CD8-positive, alpha-beta memory T cell (primary cell): ENCODE measurements around the gene PCBP1. TPM values are rescaled to one million over a fixed set of nuclear protein-coding genes. Genes with fewer than 3 reads are reported as not detected.
"Not testable (repeated sequence)": the region's sequence is repeated elsewhere in the genome, so short reads cannot be mapped to it uniquely, and the experiment has no call there.

Experiments used
- CTCF ChIA-PET: fragments of 350-600 bp; sonication (Branson Sonifier 250); formaldehyde crosslinking; loops from one replicate; lab custom pipeline; 2021; ENCODE audit warnings: antibody characterized with exemption; lab: Charles Lee
- POLR2A ChIA-PET: fragments of 350-600 bp; sonication (Branson Sonifier 250); formaldehyde crosslinking; loops from one replicate; lab custom pipeline; 2021; ENCODE audit warnings: antibody characterized with exemption; lab: Charles Lee
- DNase-seq, 5 donors: peaks; one replicate each; pipeline versions ENCODE4 v3.0.0 to v3.0.0-alpha.2; 2020 to 2022; ENCODE audit warnings: mixed read lengths in 1 of 5
- H3K27ac ChIP-seq: one replicate; pipeline ENCODE4 v1.7.0; 2013; ENCODE audit warnings: low read depth, mild to moderate bottlenecking, low read length, moderate library complexity
- H3K27me3 ChIP-seq: 2 replicates; pipeline ENCODE4 v1.7.0; 2013; ENCODE audit warnings: low read length, mild to moderate bottlenecking; ENCODE audit not compliant: insufficient read depth, poor library complexity, severe bottlenecking
- H3K36me3 ChIP-seq: 2 replicates; pipeline ENCODE4 v1.7.0; 2013; ENCODE audit warnings: mild to moderate bottlenecking, low read length, moderate library complexity; ENCODE audit not compliant: insufficient read depth
- H3K4me1 ChIP-seq: 2 replicates; pipeline ENCODE4 v1.7.0; 2013; ENCODE audit warnings: mild to moderate bottlenecking, low read length, moderate library complexity; ENCODE audit not compliant: insufficient read depth
- H3K4me3 ChIP-seq: 2 replicates; pipeline ENCODE4 v1.7.0; 2013; ENCODE audit warnings: mild to moderate bottlenecking, low read length
- H3K9me3 ChIP-seq: 2 replicates; pipeline ENCODE4 v1.7.0; 2013; ENCODE audit warnings: mild to moderate bottlenecking, low read length
- H3K27ac Mint-ChIP-seq, 8 donors: one replicate each; pipeline ENCODE4 v1.8.0; 2020 to 2021; ENCODE audit warnings: mixed read lengths in 8 of 8, mild to moderate bottlenecking in 6 of 8, inconsistent platforms in 3 of 8, moderate library complexity in 3 of 8
- H3K27me3 Mint-ChIP-seq, 2 donors: one replicate each; pipeline ENCODE4 v1.8.0; 2020 to 2021; ENCODE audit warnings: mixed read lengths in 2 of 2, mild to moderate bottlenecking in 1 of 2, moderate library complexity in 1 of 2
- H3K36me3 Mint-ChIP-seq, 3 donors: one replicate each; pipeline ENCODE4 v1.8.0; 2020 to 2021; ENCODE audit warnings: mixed read lengths in 3 of 3, inconsistent platforms in 1 of 3, mild to moderate bottlenecking in 1 of 3
- H3K4me1 Mint-ChIP-seq, 3 donors: one replicate each; pipeline ENCODE4 v1.8.0; 2020 to 2021; ENCODE audit warnings: mixed read lengths in 3 of 3, inconsistent platforms in 1 of 3, mild to moderate bottlenecking in 1 of 3
- H3K4me3 Mint-ChIP-seq, 7 donors: one replicate each; pipeline ENCODE4 v1.8.0; 2020 to 2021; ENCODE audit warnings: mixed read lengths in 7 of 7, mild to moderate bottlenecking in 6 of 7, moderate library complexity in 4 of 7, inconsistent platforms in 2 of 7
- H3K9me3 Mint-ChIP-seq, 5 donors: one replicate each; pipeline ENCODE4 v1.8.0; 2020 to 2022; ENCODE audit warnings: mixed read lengths in 5 of 5, mild to moderate bottlenecking in 3 of 5, moderate library complexity in 2 of 5, inconsistent platforms in 1 of 5
- polyA plus RNA-seq: library from polyadenylated mRNA; unstranded; fragments of 300-500 nt; fragmentation: Illumina TruSeq; gene quantifications from one replicate; pipeline ENCODE4 v1.2.3, GENCODE V29; 2021
- total RNA-seq, 2 experiments: library from RNA; stranded (reverse); gene quantifications; one replicate each; pipeline ENCODE4 v1.2.3, GENCODE V29; 2021

The PCBP1 gene
- total and polyA plus RNA-seq, 3 experiments from 2014 or later = 161 to 434 (median 428) TPM

DNA sequence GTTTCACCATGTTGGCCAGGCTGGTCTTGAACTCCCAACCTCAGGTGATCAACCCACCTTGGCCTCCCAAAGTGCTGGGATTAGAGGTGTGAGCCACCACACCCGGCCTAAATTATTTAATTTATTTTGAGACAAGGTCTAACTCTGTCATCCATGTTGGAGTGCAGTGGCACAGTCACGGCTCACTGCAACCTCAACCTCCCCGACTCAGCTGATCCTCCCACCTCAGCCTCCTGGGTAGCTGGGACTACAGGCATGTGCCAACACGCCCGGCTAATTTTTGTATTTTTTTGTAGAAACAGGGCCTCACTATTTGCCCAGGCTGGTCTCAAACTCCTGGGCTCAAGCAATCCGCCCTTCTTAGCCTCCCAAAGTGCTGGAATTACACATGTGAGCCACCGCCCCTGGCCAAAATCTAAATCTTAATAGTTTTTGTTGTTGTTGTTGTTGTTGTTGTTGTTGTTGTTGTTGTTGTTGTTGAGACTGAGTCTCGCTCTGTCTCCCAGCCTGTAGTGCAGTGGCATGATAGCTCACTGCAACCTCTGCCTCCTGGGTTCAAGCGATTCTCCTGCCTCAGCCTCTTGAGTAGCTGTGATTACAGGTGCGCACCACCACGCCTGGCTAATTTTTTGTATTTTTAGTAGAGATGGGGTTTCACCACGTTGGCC is 5.4 kb downstream of the PCBP1 start:
- CTCF ChIA-PET = interaction anchor here (1.1 to 11.8 kb wide), 5 partner anchors 15 to 45 kb away, joined by 3 to 105 read pairs (median 3); no protein-coding TSS in a partner anchor
- not testable (repeated sequence) for DNase-seq, H3K36me3 ChIP-seq, H3K4me3 ChIP-seq, H3K27me3 Mint-ChIP-seq, H3K27ac ChIP-seq, H3K9me3 ChIP-seq, H3K9me3 Mint-ChIP-seq, H3K27me3 ChIP-seq
- peaks cover 55% of the 10 kb centered on the region for H3K4me1 ChIP-seq
- H3K4me1 Mint-ChIP-seq = peaks cover 56 to 66% (median 65%) of the 10 kb centered on the region in 3 donors
- H3K36me3 Mint-ChIP-seq = peaks cover 10 to 28% (median 12%) of the 10 kb centered on the region in 3 donors
- POLR2A ChIA-PET = interaction anchor here (1.1 to 9.1 kb wide), 4 partner anchors 16 to 178 kb away, joined by 3 to 168 read pairs (median 14); partner anchors contain the start of gene MXD1
- peak overlapping the region in 6 of 8 donors; percentile 17 to 93 (median 57) for H3K27ac Mint-ChIP-seq
- peak overlapping the region in 1 of 7 donors; percentile 41 for H3K4me3 Mint-ChIP-seq

DNA sequence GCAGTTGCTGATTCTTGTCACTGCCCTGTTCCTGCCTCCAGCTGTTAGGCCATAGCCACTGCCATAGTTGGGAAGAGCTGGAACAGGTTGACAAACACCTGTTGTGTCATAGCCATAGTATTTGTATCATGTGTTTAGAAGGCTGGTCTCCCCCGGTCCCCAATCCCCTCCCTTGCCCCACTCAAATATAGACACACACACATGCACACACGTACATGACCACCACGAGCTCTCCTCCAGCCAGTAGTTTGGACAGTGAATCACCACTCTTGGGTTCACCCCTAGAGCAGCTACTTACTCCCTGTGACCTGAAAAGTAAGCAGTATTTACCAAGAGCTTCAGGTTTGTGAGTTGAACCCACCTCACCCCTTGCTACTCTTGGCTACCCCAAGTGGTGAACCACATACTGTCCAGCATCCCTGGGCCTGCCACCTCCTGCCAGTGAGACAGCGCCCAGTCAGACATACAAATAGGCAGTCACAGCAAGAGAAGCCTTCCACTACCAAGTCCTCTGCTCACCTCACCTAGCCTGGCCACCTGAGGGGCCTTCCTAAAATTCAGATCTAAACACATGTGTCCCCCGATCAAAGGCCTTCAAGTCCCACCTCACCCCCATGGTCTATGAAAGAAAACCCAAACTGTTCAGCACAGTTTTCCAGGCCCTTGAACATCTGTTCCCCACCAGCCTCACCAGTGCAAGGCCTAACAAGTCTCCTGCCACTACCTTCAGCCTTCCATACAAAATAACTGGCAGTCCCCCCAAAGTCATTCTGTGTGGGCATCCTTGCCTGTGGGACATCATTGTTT is 7.1 kb downstream of the PCBP1 start:
- Mint-ChIP-seq H3K9me3 (no peaks in the 10 kb centered on the region), H3K27ac (peak overlapping the region; percentile 89 to 99 (median 96))
- CTCF ChIA-PET = interaction anchor here (0.6 to 11.8 kb wide), 7 partner anchors 13 to 180 kb away, joined by 3 to 105 read pairs (median 4); partner anchors contain the start of gene MXD1

DNA sequence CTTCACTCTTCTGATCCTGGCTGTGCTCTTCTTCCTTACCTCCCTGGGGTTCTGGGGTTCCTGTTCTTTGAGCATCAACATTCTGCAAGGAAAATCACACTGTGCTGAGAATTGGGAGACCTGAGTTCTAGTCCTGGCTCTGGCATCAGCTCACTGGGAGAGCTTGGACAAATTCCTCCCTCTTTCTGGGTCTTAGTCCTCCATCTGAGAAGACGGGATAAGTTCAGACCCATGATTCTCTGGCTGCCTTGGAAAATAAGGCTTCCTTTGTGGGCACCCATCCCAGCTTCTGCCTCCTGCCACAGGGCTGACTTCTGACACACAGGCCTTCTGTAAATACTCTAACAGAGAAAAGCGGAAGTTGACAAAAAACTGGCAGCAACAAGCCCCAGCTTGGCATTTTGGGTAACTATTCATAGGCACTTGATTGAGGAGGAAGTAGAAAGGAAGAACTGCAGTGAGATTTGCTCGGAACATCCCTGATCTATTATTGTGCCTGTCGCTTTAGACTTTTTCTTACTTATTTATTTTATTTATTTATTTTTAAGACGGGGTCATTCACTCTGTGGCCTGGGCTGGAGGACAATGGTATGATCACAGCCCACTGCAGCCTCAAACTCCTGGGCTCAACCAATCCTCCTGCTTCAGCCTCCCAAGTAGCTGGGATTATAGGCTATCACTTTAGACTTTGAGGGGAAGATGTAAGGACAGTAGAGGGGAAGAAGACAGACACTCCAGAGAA is 7.9 kb downstream of the PCBP1 start:
- Histone ChIP-seq H3K9me3 (no peaks in the 10 kb centered on the region), H3K36me3 (no peaks in the 10 kb centered on the region), H3K4me3 (peak overlapping the region; percentile 54), H3K4me1 (peaks cover 45% of the 10 kb centered on the region), H3K27me3 (no peaks in the 10 kb centered on the region), H3K27ac (peak overlapping the region; percentile 36)
- peak in 4 of 5 donors; percentile 27 to 76 (median 64) for DNase-seq
- ChIA-PET POLR2A (interaction anchor here (0.6 to 2.7 kb wide), 10 partner anchors 9 to 180 kb away, joined by 3 to 24 read pairs (median 10); partner anchors contain the start of gene MXD1), CTCF (interaction anchor here (0.8 to 11.8 kb wide), 6 partner anchors 12 to 181 kb away, joined by 3 to 105 read pairs (median 4); partner anchors contain the start of gene MXD1)
- H3K9me3 Mint-ChIP-seq = no peaks in the 10 kb centered on the region
- H3K4me3 Mint-ChIP-seq = peak overlapping the region; percentile 72 to 91 (median 78)
- H3K27ac Mint-ChIP-seq = peak overlapping the region; percentile 89 to 99 (median 96)
- H3K36me3 Mint-ChIP-seq = peaks cover 0 to 4% (median 0%) of the 10 kb centered on the region in 3 donors
- peaks cover 44 to 50% (median 49%) of the 10 kb centered on the region in 3 donors for H3K4me1 Mint-ChIP-seq
- H3K27me3 Mint-ChIP-seq = peaks cover 0 to 1% of the 10 kb centered on the region in 2 donors

More for the DNA sequence above, 7.1 kb downstream of the PCBP1 start:
- Mint-ChIP-seq H3K4me3 (peak overlapping the region; percentile 72 to 91 (median 78)), H3K27me3 (peaks cover 0 to 1% of the 10 kb centered on the region in 2 donors), H3K36me3 (peaks cover 0 to 12% (median 5%) of the 10 kb centered on the region in 3 donors), H3K4me1 (peaks cover 51 to 57% (median 53%) of the 10 kb centered on the region in 3 donors)
- Histone ChIP-seq H3K9me3 (no peaks in the 10 kb centered on the region), H3K36me3 (no peaks in the 10 kb centered on the region), H3K27me3 (no peaks in the 10 kb centered on the region), H3K27ac (peak overlapping the region; percentile 36), H3K4me1 (peaks cover 52% of the 10 kb centered on the region), H3K4me3 (peak overlapping the region; percentile 54)
- no peak for DNase-seq
- POLR2A ChIA-PET = interaction anchor here (0.6 to 2.7 kb wide), 11 partner anchors 9 to 179 kb away, joined by 3 to 24 read pairs (median 10); partner anchors contain the start of gene MXD1

DNA sequence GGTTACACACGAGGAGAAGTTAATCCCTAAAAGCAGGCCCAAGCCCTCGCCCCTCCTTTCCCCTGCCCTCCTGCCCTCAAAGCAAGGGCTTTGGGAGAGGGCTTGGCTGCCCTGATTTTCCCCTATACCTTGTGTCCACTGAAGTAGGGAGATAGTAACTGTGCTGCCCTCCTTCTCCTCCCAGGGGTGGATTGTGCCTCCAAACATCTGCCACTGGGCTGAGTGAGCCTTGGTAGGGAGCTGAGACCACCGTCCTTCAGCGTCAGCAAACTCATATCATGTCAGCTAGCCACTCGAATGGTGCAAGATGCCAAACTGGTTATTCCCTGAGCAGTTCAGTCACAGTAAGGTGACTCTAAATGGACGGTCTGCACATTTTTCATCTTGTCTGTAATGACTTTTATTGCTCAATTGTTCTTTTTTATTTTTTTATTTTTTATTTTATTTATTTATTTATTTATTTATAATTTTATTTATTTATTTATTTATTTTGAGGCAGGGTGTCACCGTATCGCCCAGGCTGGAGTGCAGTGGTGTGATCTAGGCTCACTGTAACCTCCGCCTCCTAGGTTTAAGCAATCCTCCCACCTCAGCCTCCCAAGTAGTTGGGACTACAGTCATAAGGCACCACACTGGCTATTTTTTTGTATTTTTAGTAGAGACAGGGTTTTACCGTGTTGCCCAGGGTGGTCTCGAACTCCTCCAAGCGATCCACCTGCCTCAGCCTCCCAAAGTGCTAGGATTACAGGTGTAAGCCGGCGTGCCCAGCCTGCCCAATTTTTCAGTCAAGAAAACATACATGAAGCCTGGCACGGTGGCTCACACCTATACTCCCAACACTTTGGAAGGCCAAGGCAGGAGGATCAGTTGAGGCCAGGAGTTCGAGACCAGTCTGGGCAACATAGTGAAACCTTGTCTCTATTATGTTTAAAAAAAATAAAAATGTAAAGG is 8.7 kb downstream of the PCBP1 start:
- no peaks in the 10 kb centered on the region for H3K36me3 Mint-ChIP-seq
- DNase-seq = no peak
- H3K27me3 Mint-ChIP-seq = peaks cover 0 to 1% of the 10 kb centered on the region in 2 donors
- peak overlapping the region; percentile 89 to 99 (median 96) for H3K27ac Mint-ChIP-seq
- H3K4me1 Mint-ChIP-seq = peaks cover 37 to 43% (median 42%) of the 10 kb centered on the region in 3 donors
- CTCF ChIA-PET = interaction anchor here (0.8 to 11.8 kb wide), 5 partner anchors 11 to 181 kb away, joined by 3 to 105 read pairs (median 4); partner anchors contain the start of gene MXD1
- Histone ChIP-seq H3K4me3 (no peak overlapping the region), H3K27me3 (no peaks in the 10 kb centered on the region), H3K9me3 (no peaks in the 10 kb centered on the region), H3K36me3 (no peaks in the 10 kb centered on the region), H3K4me1 (peaks cover 36% of the 10 kb centered on the region), H3K27ac (no peak overlapping the region)
- H3K9me3 Mint-ChIP-seq = no peaks in the 10 kb centered on the region
- POLR2A ChIA-PET = interaction anchor here (0.7 to 2.7 kb wide), 8 partner anchors 8 to 181 kb away, joined by 5 to 24 read pairs (median 11); partner anchors contain the start of gene MXD1
- peak overlapping the region in 4 of 7 donors; percentile 4 to 72 (median 38) for H3K4me3 Mint-ChIP-seq

DNA sequence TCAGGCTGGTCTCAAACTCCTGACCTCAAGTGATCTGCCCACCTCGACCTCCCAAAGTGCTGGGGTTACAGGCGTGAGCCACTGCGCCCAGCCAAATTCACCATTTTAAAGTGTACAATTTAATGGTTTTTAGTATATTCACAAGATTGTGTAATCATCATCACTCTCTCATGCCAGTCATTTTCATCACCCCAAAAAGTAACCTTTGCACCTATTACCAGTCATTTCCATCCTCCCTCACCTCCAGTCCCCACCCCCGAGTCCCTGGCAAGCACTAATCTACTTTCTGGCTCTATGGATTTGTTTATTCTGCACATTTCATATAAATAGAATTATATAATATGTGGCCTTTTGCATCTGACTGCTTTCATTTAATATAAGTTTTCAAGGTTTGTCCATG is 10.8 kb downstream of the PCBP1 start:
- no peaks in the 10 kb centered on the region for H3K36me3 Mint-ChIP-seq
- ChIA-PET POLR2A (interaction anchor here (0.7 kb wide), 1 partner anchor 9 kb away, joined by 5 read pairs; no protein-coding TSS in a partner anchor), CTCF (no interaction called here)
- peaks cover 0 to 1% of the 10 kb centered on the region in 2 donors for H3K27me3 Mint-ChIP-seq
- no peak for DNase-seq
- H3K27ac Mint-ChIP-seq = peak overlapping the region in 2 of 8 donors; percentile 27 to 72
- Histone ChIP-seq H3K36me3 (no peaks in the 10 kb centered on the region), H3K4me3 (no peak overlapping the region), H3K9me3 (no peaks in the 10 kb centered on the region), H3K4me1 (peaks cover 28% of the 10 kb centered on the region), H3K27ac (no peak overlapping the region), H3K27me3 (no peaks in the 10 kb centered on the region)
- peak overlapping the region in 1 of 7 donors; percentile 63 for H3K4me3 Mint-ChIP-seq
- no peaks in the 10 kb centered on the region for H3K9me3 Mint-ChIP-seq
- H3K4me1 Mint-ChIP-seq = peaks cover 27 to 38% (median 37%) of the 10 kb centered on the region in 3 donors

DNA sequence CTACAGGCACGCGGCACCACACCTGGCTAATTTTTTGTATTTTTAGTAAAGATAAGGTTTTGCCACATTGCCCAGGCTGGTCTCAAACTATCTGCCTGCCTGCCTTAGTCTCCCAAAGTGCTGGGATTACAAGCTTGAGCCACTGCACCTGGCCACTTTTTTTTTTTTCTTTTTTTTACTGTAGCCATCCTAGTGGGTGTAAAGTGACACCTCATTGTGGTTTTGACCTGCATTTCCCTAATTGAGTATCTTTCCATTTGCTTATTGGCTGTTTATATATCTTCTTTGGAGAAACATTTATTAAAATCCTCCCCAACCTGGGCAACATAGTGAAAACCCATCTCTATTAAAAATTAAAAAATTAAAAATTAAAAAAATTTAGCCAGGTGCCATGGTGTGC is 12.0 kb downstream of the PCBP1 start:
- Mint-ChIP-seq H3K9me3 (no peaks in the 10 kb centered on the region), H3K36me3 (no peaks in the 10 kb centered on the region), H3K27me3 (no peaks in the 10 kb centered on the region), H3K27ac (peak overlapping the region in 1 of 8 donors; percentile 26), H3K4me1 (peaks cover 32 to 39% (median 39%) of the 10 kb centered on the region in 3 donors), H3K4me3 (no peak overlapping the region)
- H3K27ac ChIP-seq = no peak overlapping the region
- H3K4me1 ChIP-seq = peaks cover 35% of the 10 kb centered on the region
- no peaks in the 10 kb centered on the region for H3K9me3 ChIP-seq
- DNase-seq = no peak
- ChIA-PET POLR2A (no interaction called here), CTCF (no interaction called here)
- no peaks in the 10 kb centered on the region for H3K27me3 ChIP-seq
- no peaks in the 10 kb centered on the region for H3K36me3 ChIP-seq
- no peak overlapping the region for H3K4me3 ChIP-seq
